Epithelial cell of esophagus (primary cell): ENCODE measurements around the gene CDH3.
"Not testable (repeated sequence)": the region's sequence is repeated elsewhere in the genome, so short reads cannot be mapped to it uniquely, and the experiment has no call there.

Experiments
- DNase-seq: peaks from one replicate; pipeline ENCODE4 v3.0.0; 2010; ENCODE audit warnings: low read depth
- H3K4me3 ChIP-seq: 2 replicates; pipeline ENCODE4 v1.5.1; 2011; ENCODE audit warnings: mild to moderate bottlenecking, low read length, control low read depth
- TF ChIP-seq, protein P1 (sequence below): IDR thresholded peaks from 2 replicates; pipeline ENCODE4 v1.5.1; 2011; ENCODE audit warnings: low read depth, mild to moderate bottlenecking, low read length, control low read depth, inconsistent platforms; ENCODE audit not compliant: insufficient read depth; ENCODE audit errors: missing control alignments

CDH3 gene

DNA sequence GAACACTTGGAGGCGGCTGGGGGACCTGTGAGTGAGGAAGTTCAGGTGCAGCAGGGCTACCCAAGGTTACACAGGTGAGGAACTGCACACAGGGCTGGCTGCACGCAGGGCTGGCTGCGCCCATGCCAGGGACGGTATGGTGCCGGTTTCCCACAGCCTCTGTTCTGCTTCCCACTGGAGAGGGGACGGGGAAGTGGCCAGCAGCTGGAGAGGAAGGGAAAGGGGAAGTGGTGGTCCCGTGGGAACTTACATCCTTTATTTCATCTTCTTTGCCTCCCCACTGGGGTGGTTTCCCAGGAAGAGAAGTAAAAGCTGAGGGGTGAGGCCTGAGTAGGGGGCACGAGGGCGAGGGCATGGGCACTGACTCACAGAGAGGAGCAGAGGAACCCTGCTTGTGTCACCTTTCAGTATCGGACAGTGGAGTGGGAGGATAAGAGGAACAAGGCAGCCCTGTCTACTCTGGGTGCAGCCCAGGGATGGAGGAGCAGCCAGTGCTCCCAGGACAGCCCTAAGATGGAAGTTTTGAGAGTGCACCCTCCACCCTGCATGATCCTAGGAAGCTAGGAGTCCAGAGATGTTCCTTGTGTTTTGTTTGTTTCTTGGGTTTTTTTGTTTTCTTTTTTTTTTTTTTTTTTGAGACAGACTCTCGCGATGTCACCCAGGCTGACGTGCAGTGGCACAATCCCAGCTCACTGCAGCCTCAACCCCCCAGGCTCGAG lies 66.5 kb downstream of the CDH3 start:
- TF ChIP-seq, protein P1, sequence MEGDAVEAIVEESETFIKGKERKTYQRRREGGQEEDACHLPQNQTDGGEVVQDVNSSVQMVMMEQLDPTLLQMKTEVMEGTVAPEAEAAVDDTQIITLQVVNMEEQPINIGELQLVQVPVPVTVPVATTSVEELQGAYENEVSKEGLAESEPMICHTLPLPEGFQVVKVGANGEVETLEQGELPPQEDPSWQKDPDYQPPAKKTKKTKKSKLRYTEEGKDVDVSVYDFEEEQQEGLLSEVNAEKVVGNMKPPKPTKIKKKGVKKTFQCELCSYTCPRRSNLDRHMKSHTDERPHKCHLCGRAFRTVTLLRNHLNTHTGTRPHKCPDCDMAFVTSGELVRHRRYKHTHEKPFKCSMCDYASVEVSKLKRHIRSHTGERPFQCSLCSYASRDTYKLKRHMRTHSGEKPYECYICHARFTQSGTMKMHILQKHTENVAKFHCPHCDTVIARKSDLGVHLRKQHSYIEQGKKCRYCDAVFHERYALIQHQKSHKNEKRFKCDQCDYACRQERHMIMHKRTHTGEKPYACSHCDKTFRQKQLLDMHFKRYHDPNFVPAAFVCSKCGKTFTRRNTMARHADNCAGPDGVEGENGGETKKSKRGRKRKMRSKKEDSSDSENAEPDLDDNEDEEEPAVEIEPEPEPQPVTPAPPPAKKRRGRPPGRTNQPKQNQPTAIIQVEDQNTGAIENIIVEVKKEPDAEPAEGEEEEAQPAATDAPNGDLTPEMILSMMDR: no peak
- no peak overlapping the region for H3K4me3 ChIP-seq
- no peak for DNase-seq

DNA sequence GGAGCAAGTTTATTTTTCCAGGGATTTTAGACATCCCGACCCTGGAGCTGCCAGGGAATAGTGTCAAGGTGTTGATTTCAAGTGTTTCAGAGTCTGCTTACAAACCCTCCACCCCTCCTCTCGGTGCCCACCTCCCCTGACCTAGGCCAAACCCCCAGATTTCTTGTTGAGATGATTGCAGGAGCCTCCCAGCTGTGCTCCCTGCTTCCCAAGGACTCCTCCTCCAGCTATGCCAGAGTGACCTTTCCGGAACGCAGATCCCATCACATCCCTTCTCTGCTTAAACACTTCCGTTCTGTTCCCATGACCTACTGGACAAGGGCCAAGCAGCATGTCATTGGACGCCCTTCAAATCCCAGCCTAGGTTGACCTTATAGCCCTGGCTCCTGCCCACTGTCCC lies 68.3 kb downstream of the CDH3 start:
- TF ChIP-seq, protein P1: no peak
- H3K4me3 ChIP-seq: no peak overlapping the region
- no peak for DNase-seq

DNA sequence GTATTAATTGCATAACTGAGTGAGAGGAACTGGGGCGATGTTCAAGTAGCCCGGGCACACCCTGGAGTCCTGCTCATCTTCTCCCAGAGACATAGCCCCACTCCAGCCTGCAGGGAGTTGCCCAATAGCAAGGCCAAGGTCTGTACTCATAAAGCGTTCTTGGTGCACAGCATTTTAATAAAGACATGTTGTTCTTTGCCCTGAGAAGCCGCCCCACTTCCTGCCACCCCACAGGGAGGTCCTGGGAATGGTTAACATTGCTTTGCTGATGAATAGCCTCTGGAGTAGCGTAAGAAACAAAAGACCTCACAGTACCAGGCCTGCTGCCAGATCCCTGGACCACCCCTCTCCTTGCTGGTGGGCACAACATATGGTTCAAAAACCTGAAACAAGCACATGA lies 70.4 kb downstream of the CDH3 start:
- no peak overlapping the region for H3K4me3 ChIP-seq
- DNase-seq: peak; percentile 55
- TF ChIP-seq, protein P1: no peak

DNA sequence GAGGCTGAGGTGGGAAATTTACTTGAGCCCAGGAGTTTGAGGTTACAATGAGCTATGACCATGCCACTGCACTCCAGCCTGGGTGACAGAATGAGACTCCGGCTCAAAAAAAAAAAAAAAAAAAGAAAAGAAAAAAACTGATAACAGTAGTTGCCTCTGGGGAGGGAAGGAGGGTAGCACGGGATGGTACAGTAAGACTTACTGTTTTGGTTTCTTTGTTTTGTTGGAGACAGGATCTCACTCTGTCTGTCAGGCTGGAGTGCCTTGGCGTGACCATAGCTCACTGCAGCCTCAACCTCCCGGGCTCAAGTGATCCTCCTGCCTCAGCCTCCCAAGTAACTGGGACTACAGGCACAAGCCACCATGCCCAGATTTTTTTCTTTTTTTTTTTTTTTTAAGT lies 71.4 kb downstream of the CDH3 start:
- DNase-seq, H3K4me3 ChIP-seq: not testable (repeated sequence)

DNA sequence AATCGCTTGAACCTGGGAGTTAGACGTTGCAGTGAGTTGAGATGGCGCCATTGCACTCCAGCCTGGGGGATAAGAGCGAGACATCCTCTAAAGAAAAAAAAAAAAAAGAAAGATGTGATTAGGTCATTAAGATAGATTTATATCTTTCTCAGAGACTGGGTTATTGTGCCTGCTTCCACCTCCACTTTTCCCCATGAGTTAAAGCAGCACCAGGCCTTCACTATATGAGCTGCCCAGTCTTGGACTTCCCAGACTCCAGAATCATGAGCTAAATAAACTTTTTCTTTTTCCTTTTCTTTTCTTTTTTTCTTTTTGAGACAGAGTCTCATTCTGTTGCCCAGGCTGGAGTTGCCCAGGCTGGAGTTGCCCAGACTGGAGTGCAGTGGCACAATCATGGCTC lies 72.6 kb downstream of the CDH3 start:
- no peak for DNase-seq
- no peak overlapping the region for H3K4me3 ChIP-seq
- TF ChIP-seq, protein P1: no peak

DNA sequence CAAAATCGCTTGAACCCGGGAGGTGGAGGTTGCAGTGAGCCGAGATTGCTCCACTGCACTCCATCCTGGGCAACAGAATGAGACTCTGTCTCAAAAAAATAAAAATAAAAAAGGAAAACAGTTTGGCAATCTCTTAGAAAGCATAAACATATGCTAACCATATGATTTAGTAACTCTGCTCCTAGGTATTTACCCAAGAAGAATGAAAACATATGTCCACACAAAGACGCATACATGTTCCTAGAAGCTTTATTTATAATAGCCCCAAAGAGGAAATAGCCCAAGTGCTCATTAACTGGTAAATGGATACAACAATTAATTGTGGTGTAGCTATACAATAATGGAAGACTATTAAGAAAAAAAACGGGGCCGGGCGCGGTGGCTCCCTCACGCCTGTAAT lies 73.5 kb downstream of the CDH3 start:
- TF ChIP-seq, protein P1: no peak
- H3K4me3 ChIP-seq: no peak overlapping the region
- DNase-seq: no peak

DNA sequence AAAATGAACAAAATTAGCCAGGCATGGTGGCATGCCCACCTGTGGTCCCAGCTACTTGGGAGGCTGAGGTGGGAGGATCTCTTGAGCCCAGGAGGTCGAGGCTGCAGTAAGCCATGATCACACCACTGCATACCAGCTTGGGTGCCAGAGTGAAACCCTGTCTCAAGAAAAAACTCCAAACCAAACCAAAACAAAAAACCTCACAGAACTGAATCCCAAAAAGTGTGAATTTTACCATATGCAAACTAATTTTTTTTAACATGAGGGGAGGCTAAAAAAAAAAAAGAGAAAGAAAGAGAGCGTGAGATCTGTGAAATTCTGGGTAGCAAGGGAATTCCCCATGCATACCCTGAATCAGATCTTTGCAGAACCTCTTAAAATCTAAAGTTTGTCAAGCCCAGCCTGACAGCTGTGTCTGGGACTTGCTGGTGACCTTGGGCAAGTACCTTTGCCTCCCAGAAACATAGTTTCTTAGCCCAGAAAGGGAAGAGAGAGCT lies 74.9 kb downstream of the CDH3 start:
- TF ChIP-seq, protein P1: no peak
- no peak overlapping the region for H3K4me3 ChIP-seq
- no peak for DNase-seq
